Parathyroid adenoma (tissue), 2 donors: ENCODE data around the gene DMD.

Source experiments
- H2AFZ ChIP-seq: fragments of 300-600 bp; sonication (generic); one replicate; pipeline ENCODE4 v1.7.0; 2017; ENCODE audit warnings: antibody characterized with exemption, mild to moderate bottlenecking
- H3K27ac ChIP-seq: fragments of 300-600 bp; sonication (generic); one replicate; pipeline ENCODE4 v1.7.0; 2017
- H3K27me3 ChIP-seq: fragments of 300-600 bp; sonication (generic); one replicate; pipeline ENCODE4 v1.7.0; 2017; ENCODE audit warnings: low read length; ENCODE audit not compliant: control insufficient read depth, insufficient read depth
- H3K36me3 ChIP-seq: fragments of 300-600 bp; sonication (generic); one replicate; pipeline ENCODE4 v1.7.0; 2017; ENCODE audit warnings: low read length; ENCODE audit not compliant: control insufficient read depth, insufficient read depth
- H3K4me1 ChIP-seq: fragments of 300-600 bp; sonication (generic); one replicate; pipeline ENCODE4 v1.7.0; 2017; ENCODE audit warnings: control low read depth
- H3K4me2 ChIP-seq: fragments of 300-600 bp; sonication (generic); one replicate; pipeline ENCODE4 v1.7.0; 2017; ENCODE audit warnings: low read length
- H3K4me3 ChIP-seq: fragments of 300-600 bp; sonication (generic); one replicate; pipeline ENCODE4 v1.7.0; 2017; ENCODE audit warnings: low read depth, low read length
- H3K79me2 ChIP-seq: fragments of 300-600 bp; sonication (generic); one replicate; pipeline ENCODE4 v1.7.0; 2017; ENCODE audit warnings: control low read depth
- H3K9ac ChIP-seq: fragments of 300-600 bp; sonication (generic); one replicate; pipeline ENCODE4 v1.7.0; 2017; ENCODE audit warnings: mild to moderate bottlenecking
- H3K9me3 ChIP-seq: fragments of 300-600 bp; sonication (generic); one replicate; pipeline ENCODE4 v1.7.0; 2017; ENCODE audit warnings: low read length; ENCODE audit not compliant: control insufficient read depth
- CTCF ChIP-seq: fragments of 300-600 bp; sonication (generic); IDR thresholded peaks from one replicate; pipeline ENCODE4 v1.7.0; 2017; ENCODE audit warnings: antibody characterized with exemption, mild to moderate bottlenecking
- donor health status: primary hyperparathyroidism.

The DMD gene

GRCh38 chrX:31190221-31190975 is 2021.0 kb downstream of the DMD start:
- no peaks in the 10 kb centered on the region for H3K4me1 ChIP-seq
- no peaks in the 10 kb centered on the region for H3K36me3 ChIP-seq
- no peak overlapping the region for H3K4me2 ChIP-seq
- no peaks in the 10 kb centered on the region for H3K79me2 ChIP-seq
- no peak overlapping the region for H3K9ac ChIP-seq
- H2AFZ ChIP-seq, result no peak overlapping the region
- no peaks in the 10 kb centered on the region for H3K9me3 ChIP-seq
- no peak for TF ChIP-seq CTCF
- H3K4me3 ChIP-seq, result no peak overlapping the region
- H3K27ac ChIP-seq, result no peak overlapping the region
- H3K27me3 ChIP-seq, result no peaks in the 10 kb centered on the region

- no peak for TF ChIP-seq CTCF
- Histone ChIP-seq H3K36me3 (no peaks in the 10 kb centered on the region), H3K9ac (no peak overlapping the region), H3K4me2 (no peak overlapping the region), H3K27ac (no peak overlapping the region), H3K4me1 (no peaks in the 10 kb centered on the region), H3K79me2 (no peaks in the 10 kb centered on the region), H3K27me3 (no peaks in the 10 kb centered on the region), H3K4me3 (no peak overlapping the region), H2AFZ (no peak overlapping the region), H3K9me3 (no peaks in the 10 kb centered on the region)
Measured at GRCh38 chrX:31186693-31187338, 2024.5 kb downstream of the DMD start.

GRCh38 chrX:31185884-31186283 is 2025.5 kb downstream of the DMD start:
- no peak overlapping the region for H2AFZ ChIP-seq
- TF ChIP-seq CTCF, result no peak
- no peaks in the 10 kb centered on the region for H3K79me2 ChIP-seq
- no peak overlapping the region for H3K4me3 ChIP-seq
- H3K9me3 ChIP-seq, result no peaks in the 10 kb centered on the region
- H3K36me3 ChIP-seq, result no peaks in the 10 kb centered on the region
- H3K27ac ChIP-seq, result no peak overlapping the region
- H3K4me1 ChIP-seq, result no peaks in the 10 kb centered on the region
- H3K4me2 ChIP-seq, result no peak overlapping the region
- no peaks in the 10 kb centered on the region for H3K27me3 ChIP-seq
- H3K9ac ChIP-seq, result no peak overlapping the region

- H3K4me3 ChIP-seq, result no peak overlapping the region
- TF ChIP-seq CTCF, result no peak
- H3K9ac ChIP-seq, result no peak overlapping the region
- no peak overlapping the region for H3K4me2 ChIP-seq
- no peaks in the 10 kb centered on the region for H3K36me3 ChIP-seq
- no peaks in the 10 kb centered on the region for H3K79me2 ChIP-seq
- H3K9me3 ChIP-seq, result no peaks in the 10 kb centered on the region
- H2AFZ ChIP-seq, result no peak overlapping the region
- H3K27ac ChIP-seq, result no peak overlapping the region
- H3K27me3 ChIP-seq, result no peaks in the 10 kb centered on the region
- no peaks in the 10 kb centered on the region for H3K4me1 ChIP-seq
Measured at GRCh38 chrX:31181377-31182000, 2029.9 kb downstream of the DMD start.
